Mammary epithelial cell (primary cell): Measurements from ENCODE around the gene SH3GL1.

ENCODE experiments used
- CTCF ChIP-seq, 2 donors: IDR thresholded peaks in 1 of 2; conservative IDR thresholded peaks in 1 of 2; 2 replicates each; pipeline ENCODE4 v1.5.1; 2011 to 2012; ENCODE audit warnings: inconsistent platforms in 2 of 2, low read length in 2 of 2, mild to moderate bottlenecking in 2 of 2, control low read depth in 1 of 2, low read depth in 1 of 2; ENCODE audit not compliant: insufficient read depth in 1 of 2; ENCODE audit errors: extremely low read depth in 1 of 2
- EZH2 ChIP-seq: IDR thresholded peaks from 2 replicates; pipeline ENCODE4 v1.6.1; 2012; ENCODE audit warnings: low read length, inconsistent platforms, borderline replicate concordance

DNA sequence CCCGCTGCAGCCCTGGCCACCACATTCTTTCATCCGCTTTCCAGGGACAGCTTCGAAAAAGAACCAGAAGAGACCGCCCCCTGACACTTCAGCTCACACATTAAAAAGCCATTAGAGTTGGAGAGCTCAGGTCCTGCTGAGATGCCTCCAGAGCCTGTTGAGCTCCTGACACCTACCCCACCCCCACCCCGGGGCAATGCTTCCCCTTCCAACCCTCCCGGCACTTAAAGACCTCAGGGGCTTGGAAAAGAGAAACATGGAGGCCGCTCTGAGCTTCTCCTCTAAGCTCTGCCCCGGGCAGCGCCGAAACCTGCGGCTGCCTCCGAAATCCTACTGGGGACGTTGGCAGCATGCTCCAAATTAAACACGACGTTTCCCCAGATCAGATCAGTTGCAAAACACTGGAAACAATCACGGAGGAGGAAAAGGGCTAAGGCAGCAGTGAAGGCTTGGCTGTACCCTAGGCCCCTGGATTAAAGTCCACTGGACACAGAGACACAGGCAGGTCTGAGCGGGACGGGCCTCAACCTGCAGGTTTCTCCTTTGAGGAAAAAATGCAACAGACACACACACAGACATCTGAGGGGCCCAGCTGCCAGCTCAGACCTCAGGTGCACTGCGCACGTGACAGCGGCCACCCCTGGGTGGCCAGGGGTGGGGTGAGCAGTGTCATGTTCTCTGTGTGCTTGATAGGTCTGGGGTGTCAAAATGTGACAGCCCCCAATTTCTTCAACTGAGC is 9.6 kb downstream of the SH3GL1 start:
- TF ChIP-seq EZH2, result no peak
- TF ChIP-seq CTCF (conservative IDR thresholded peaks at IDR 0.05 in 1 of 2, IDR thresholded peaks at IDR 0.05 in 1 of 2; ENCODE audit: extremely low read depth in 1 of 2, insufficient read depth in 1 of 2, low read depth in 1 of 2, low read length in 2 of 2), result no peak
